B cell (primary cell): ENCODE measurements around the gene TAF8.

Experiments used
- EZH2 ChIP-seq: IDR thresholded peaks from 2 replicates; pipeline ENCODE4 v1.6.1; 2012; ENCODE audit warnings: borderline replicate concordance, low read depth, mild to moderate bottlenecking, moderate library complexity, low read length; ENCODE audit not compliant: insufficient read depth, poor library complexity, severe bottlenecking
- TF ChIP-seq, protein P1 (sequence below): fragments of 200-600 bp; IDR thresholded peaks from one replicate; pipeline ENCODE4 v1.8.0; 2022; ENCODE audit warnings: antibody characterized with exemption, mild to moderate bottlenecking

DNA sequence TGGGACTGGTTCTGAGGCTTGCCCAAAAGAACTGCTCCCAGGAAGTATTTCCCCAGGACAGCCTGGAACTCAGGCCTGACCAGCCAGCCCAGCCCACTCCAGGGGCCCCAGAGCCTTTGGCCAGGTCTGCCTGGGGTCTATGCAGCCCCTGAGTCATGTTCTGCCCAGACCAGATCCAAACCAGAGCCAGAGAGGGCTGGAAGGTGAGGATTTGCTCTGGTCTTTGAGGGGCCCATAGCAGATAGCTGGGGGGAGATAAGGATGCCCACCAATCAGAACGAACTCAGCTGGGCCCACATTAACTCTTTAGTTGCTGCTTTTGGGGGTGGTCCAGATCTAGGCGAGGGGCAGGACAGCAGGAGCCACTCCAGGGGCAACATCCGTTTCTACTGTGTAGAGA is 75.3 kb downstream of the TAF8 start:
- no peak for TF ChIP-seq EZH2
- TF ChIP-seq, protein P1, sequence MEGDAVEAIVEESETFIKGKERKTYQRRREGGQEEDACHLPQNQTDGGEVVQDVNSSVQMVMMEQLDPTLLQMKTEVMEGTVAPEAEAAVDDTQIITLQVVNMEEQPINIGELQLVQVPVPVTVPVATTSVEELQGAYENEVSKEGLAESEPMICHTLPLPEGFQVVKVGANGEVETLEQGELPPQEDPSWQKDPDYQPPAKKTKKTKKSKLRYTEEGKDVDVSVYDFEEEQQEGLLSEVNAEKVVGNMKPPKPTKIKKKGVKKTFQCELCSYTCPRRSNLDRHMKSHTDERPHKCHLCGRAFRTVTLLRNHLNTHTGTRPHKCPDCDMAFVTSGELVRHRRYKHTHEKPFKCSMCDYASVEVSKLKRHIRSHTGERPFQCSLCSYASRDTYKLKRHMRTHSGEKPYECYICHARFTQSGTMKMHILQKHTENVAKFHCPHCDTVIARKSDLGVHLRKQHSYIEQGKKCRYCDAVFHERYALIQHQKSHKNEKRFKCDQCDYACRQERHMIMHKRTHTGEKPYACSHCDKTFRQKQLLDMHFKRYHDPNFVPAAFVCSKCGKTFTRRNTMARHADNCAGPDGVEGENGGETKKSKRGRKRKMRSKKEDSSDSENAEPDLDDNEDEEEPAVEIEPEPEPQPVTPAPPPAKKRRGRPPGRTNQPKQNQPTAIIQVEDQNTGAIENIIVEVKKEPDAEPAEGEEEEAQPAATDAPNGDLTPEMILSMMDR, result no peak
